ENCODE data around the gene UBAP2L. TPM values are rescaled to one million over a fixed set of nuclear protein-coding genes. Genes with fewer than 3 reads are reported as not detected.
"Not testable (repeated sequence)": the region's sequence is repeated elsewhere in the genome, so short reads cannot be mapped to it uniquely, and the experiment has no call there.

Gene UBAP2L
- polyA plus RNA-seq, 1 donor (not counting 4 experiments of a cell fraction or from before 2014, with no cell fraction given) = 198 TPM

DNA sequence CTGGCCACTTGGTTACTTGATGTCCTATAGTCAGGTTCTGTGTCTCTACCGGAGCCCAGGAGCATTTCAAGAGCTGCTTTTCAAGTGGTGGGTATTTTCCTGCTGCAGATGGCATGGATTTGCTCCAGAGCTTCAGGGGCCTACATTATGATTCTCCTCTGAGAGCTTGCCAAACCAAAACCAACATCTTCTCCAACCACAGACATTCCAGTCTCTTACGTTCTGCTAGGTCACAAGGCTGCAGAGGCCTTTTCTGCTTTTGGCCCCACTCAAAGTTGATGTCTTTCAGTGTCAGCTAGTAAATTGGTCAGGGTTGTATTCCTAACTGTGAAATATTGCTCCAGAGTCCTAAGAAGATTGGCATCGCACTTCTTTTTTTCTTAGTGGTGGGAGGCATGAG, 85.4 kb downstream of the UBAP2L start:
- no peak overlapping the region for H3K27ac ChIP-seq (ENCODE audit: control insufficient read depth, insufficient read depth, low read length)
- no peak for FAIRE-seq
- DNase-seq (ENCODE audit: low read depth, low spot score) = no peak
- dilution Hi-C loops (cut with MboI; ENCODE audit: extremely low pct_ligation_motif_present, low sequenced_read_pairs) = no loop called here
- TF ChIP-seq, protein P1, sequence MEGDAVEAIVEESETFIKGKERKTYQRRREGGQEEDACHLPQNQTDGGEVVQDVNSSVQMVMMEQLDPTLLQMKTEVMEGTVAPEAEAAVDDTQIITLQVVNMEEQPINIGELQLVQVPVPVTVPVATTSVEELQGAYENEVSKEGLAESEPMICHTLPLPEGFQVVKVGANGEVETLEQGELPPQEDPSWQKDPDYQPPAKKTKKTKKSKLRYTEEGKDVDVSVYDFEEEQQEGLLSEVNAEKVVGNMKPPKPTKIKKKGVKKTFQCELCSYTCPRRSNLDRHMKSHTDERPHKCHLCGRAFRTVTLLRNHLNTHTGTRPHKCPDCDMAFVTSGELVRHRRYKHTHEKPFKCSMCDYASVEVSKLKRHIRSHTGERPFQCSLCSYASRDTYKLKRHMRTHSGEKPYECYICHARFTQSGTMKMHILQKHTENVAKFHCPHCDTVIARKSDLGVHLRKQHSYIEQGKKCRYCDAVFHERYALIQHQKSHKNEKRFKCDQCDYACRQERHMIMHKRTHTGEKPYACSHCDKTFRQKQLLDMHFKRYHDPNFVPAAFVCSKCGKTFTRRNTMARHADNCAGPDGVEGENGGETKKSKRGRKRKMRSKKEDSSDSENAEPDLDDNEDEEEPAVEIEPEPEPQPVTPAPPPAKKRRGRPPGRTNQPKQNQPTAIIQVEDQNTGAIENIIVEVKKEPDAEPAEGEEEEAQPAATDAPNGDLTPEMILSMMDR (optimal IDR thresholded peaks at IDR 0.05 in 1 of 3, IDR thresholded peaks at IDR 0.05 in 1 of 3, conservative IDR thresholded peaks at IDR 0.05 in 1 of 3; ENCODE audit: extremely low read depth in 1 of 3, insufficient read depth in 2 of 3, low read length in 3 of 3) = no peak
- no peak for TF ChIP-seq EZH2 (IDR thresholded peaks at IDR 0.05; ENCODE audit: low read length)
- H3K9me3 ChIP-seq (ENCODE audit: control insufficient read depth, low read depth, low read length) = no peaks in the 10 kb centered on the region
- no peaks in the 10 kb centered on the region for H4K20me1 ChIP-seq (ENCODE audit: control insufficient read depth, extremely low read depth, insufficient read depth, low read length)
- H3K9me1 ChIP-seq (ENCODE audit: control insufficient read depth, extremely low read depth, insufficient read depth, low read length) = no peaks in the 10 kb centered on the region
- no peak overlapping the region for H2AFZ ChIP-seq (ENCODE audit: control insufficient read depth, low read length)
- H3K79me2 ChIP-seq (ENCODE audit: control insufficient read depth, insufficient read depth, low read length) = no peaks in the 10 kb centered on the region
- H3K36me3 ChIP-seq (ENCODE audit: control insufficient read depth in 2 of 2, extremely low read depth in 1 of 2, insufficient read depth in 2 of 2, low read length in 2 of 2) = no peaks in the 10 kb centered on the region
- no peaks in the 10 kb centered on the region for H3K27me3 ChIP-seq (ENCODE audit: control insufficient read depth, extremely low read depth, insufficient read depth, low read length)
- H3K4me3 ChIP-seq (ENCODE audit: control insufficient read depth in 2 of 3, extremely low read depth in 1 of 3, insufficient read depth in 2 of 3, low read depth in 1 of 3, low read length in 3 of 3) = no peak overlapping the region
- no peak overlapping the region for H3K4me2 ChIP-seq (ENCODE audit: control insufficient read depth, extremely low read depth, insufficient read depth, low read depth, low read length)
- no peak overlapping the region for H3K9ac ChIP-seq (ENCODE audit: control insufficient read depth, extremely low read depth, insufficient read depth, low read length)
- H3K4me1 ChIP-seq (ENCODE audit: control insufficient read depth, extremely low read depth, insufficient read depth, low read length) = no peaks in the 10 kb centered on the region

DNA sequence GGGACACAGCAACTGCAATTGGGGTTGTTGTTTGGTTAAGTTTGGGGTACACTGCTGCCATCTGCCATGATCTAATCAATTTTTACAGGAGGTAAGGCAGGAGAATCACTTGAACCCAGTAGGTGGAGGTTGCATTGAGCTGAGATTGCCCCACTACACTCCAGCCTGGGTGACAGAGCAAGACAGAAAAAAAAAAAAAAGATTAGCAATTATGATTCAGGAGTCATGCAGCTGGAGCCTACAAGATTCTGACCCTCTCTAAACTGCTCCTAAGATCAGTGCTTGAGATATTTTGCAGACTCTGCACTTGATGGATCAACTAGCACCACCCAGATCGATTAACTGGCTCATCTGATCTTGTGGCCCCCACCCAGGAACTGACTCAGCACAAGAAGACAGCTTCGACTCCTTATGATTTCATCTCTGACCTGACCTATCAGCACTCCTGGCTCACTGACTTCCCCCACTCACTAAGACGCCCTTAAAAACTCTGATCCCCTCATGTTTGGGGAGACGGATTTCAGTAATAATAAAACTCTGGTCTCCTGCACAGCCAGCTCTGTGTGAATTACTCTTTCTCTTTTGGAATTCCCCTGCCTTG, 87.0 kb downstream of the UBAP2L start:
- H3K27me3 ChIP-seq (ENCODE audit: control insufficient read depth, extremely low read depth, insufficient read depth, low read length); H3K4me3 ChIP-seq (ENCODE audit: control insufficient read depth in 2 of 3, extremely low read depth in 1 of 3, insufficient read depth in 2 of 3, low read depth in 1 of 3, low read length in 3 of 3); H3K9me3 ChIP-seq (ENCODE audit: control insufficient read depth, low read depth, low read length); H3K79me2 ChIP-seq (ENCODE audit: control insufficient read depth, insufficient read depth, low read length); H2AFZ ChIP-seq (ENCODE audit: control insufficient read depth, low read length); H3K9ac ChIP-seq (ENCODE audit: control insufficient read depth, extremely low read depth, insufficient read depth, low read length); H3K9me1 ChIP-seq (ENCODE audit: control insufficient read depth, extremely low read depth, insufficient read depth, low read length); H3K4me1 ChIP-seq (ENCODE audit: control insufficient read depth, extremely low read depth, insufficient read depth, low read length); H4K20me1 ChIP-seq (ENCODE audit: control insufficient read depth, extremely low read depth, insufficient read depth, low read length); H3K36me3 ChIP-seq (ENCODE audit: control insufficient read depth in 2 of 2, extremely low read depth in 1 of 2, insufficient read depth in 2 of 2, low read length in 2 of 2); H3K27ac ChIP-seq (ENCODE audit: control insufficient read depth, insufficient read depth, low read length); H3K4me2 ChIP-seq (ENCODE audit: control insufficient read depth, extremely low read depth, insufficient read depth, low read depth, low read length); dilution Hi-C loops (cut with MboI; ENCODE audit: extremely low pct_ligation_motif_present, low sequenced_read_pairs); DNase-seq (ENCODE audit: low read depth, low spot score); FAIRE-seq: not testable (repeated sequence)

DNA sequence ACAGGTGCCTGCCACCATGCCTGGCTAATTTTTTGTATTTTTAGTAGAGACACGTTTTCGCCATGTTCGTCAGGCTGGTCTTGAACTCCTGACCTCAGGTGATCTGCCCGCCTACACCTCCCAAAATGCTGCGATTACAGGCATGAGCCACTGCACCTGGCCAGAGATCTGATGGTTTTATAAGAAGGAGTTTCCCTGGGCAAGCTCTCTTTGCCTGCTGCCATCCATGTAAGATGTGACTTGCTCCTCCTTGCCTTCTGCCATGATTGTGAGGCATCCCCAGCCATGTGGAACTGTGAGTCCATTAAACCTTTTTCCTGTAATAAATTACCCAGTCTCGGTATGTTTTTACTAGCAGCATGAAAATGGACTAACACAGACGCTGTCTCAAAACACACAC, 88.4 kb downstream of the UBAP2L start:
- DNase-seq (ENCODE audit: low read depth, low spot score); H3K9ac ChIP-seq (ENCODE audit: control insufficient read depth, extremely low read depth, insufficient read depth, low read length); H3K4me2 ChIP-seq (ENCODE audit: control insufficient read depth, extremely low read depth, insufficient read depth, low read depth, low read length); dilution Hi-C loops (cut with MboI; ENCODE audit: extremely low pct_ligation_motif_present, low sequenced_read_pairs); H4K20me1 ChIP-seq (ENCODE audit: control insufficient read depth, extremely low read depth, insufficient read depth, low read length); H3K4me3 ChIP-seq (ENCODE audit: control insufficient read depth in 2 of 3, extremely low read depth in 1 of 3, insufficient read depth in 2 of 3, low read depth in 1 of 3, low read length in 3 of 3); FAIRE-seq; H3K27ac ChIP-seq (ENCODE audit: control insufficient read depth, insufficient read depth, low read length); H3K36me3 ChIP-seq (ENCODE audit: control insufficient read depth in 2 of 2, extremely low read depth in 1 of 2, insufficient read depth in 2 of 2, low read length in 2 of 2); H3K4me1 ChIP-seq (ENCODE audit: control insufficient read depth, extremely low read depth, insufficient read depth, low read length); H3K9me3 ChIP-seq (ENCODE audit: control insufficient read depth, low read depth, low read length); H3K79me2 ChIP-seq (ENCODE audit: control insufficient read depth, insufficient read depth, low read length); H3K9me1 ChIP-seq (ENCODE audit: control insufficient read depth, extremely low read depth, insufficient read depth, low read length); H2AFZ ChIP-seq (ENCODE audit: control insufficient read depth, low read length); H3K27me3 ChIP-seq (ENCODE audit: control insufficient read depth, extremely low read depth, insufficient read depth, low read length): not testable (repeated sequence)

DNA sequence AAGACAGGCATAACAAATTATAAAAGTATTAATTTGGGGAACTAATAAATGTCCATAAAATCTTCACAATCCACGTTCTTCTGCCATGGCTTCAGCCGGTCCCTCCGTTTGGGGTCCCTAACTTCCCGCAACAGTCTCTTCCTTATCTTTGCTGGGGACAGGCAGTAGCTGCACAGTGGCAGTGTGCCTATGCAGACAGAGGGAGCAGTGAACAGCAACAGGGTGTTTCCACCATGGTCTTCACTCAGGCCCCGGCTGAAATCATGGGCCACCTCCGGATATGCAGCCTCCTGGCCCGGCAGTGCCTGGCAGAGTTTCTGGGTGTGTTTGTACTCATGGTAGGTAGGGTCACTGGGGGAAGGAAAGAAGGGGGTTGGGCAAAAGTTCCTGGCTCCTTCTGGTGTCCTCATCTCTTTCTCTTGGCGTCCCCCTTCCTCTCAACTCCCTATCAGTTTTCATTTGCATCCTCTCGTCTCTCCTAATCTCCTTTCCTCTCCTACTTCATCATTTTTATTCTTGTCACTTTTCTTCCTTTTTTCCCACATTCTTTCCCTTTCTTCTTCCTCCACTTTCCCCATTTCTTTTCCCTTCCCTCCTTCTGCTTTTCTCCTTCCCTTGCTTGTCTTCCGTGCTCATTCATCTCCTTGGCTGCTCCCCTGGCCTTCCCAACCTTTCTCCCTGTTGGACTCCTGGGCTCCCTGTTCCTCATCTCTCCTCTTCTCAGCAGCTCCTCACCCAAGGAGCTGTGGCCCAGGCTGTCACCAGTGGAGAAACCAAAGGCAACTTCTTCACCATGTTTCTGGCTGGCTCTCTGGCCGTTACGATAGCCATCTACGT, 91.7 kb downstream of the UBAP2L start:
- H3K9ac ChIP-seq (ENCODE audit: control insufficient read depth, extremely low read depth, insufficient read depth, low read length); H2AFZ ChIP-seq (ENCODE audit: control insufficient read depth, low read length); DNase-seq (ENCODE audit: low read depth, low spot score); H3K4me2 ChIP-seq (ENCODE audit: control insufficient read depth, extremely low read depth, insufficient read depth, low read depth, low read length); dilution Hi-C loops (cut with MboI; ENCODE audit: extremely low pct_ligation_motif_present, low sequenced_read_pairs); H3K9me1 ChIP-seq (ENCODE audit: control insufficient read depth, extremely low read depth, insufficient read depth, low read length); H3K36me3 ChIP-seq (ENCODE audit: control insufficient read depth in 2 of 2, extremely low read depth in 1 of 2, insufficient read depth in 2 of 2, low read length in 2 of 2); H3K4me1 ChIP-seq (ENCODE audit: control insufficient read depth, extremely low read depth, insufficient read depth, low read length); H3K4me3 ChIP-seq (ENCODE audit: control insufficient read depth in 2 of 3, extremely low read depth in 1 of 3, insufficient read depth in 2 of 3, low read depth in 1 of 3, low read length in 3 of 3); H4K20me1 ChIP-seq (ENCODE audit: control insufficient read depth, extremely low read depth, insufficient read depth, low read length); H3K27me3 ChIP-seq (ENCODE audit: control insufficient read depth, extremely low read depth, insufficient read depth, low read length); H3K27ac ChIP-seq (ENCODE audit: control insufficient read depth, insufficient read depth, low read length); FAIRE-seq; H3K9me3 ChIP-seq (ENCODE audit: control insufficient read depth, low read depth, low read length); H3K79me2 ChIP-seq (ENCODE audit: control insufficient read depth, insufficient read depth, low read length): not testable (repeated sequence)

Data from keratinocyte (primary cell).